Peyer's patch (tissue), 4 donors: ENCODE results near the gene IST1.

Experiments
- CTCF ChIP-seq, 6 experiments: fragments of 450-650 bp in 4 of 6; fragments of 200-600 bp in 2 of 6; sonication (generic) in 1 of 6; IDR thresholded peaks; one replicate each; pipeline ENCODE4 v1.5.1; 2017 to 2019; ENCODE audit warnings: antibody characterized with exemption in 6 of 6, mild to moderate bottlenecking in 3 of 6, moderate library complexity in 1 of 6
- POLR2A ChIP-seq, 2 donors: fragments of 450-650 bp; IDR thresholded peaks; one replicate each; pipeline ENCODE4 v1.5.1; 2017; ENCODE audit warnings: antibody characterized with exemption in 2 of 2, mild to moderate bottlenecking in 2 of 2, moderate library complexity in 2 of 2

GRCh38 chr16:71929048-71929447, 33.7 kb downstream of the IST1 start:
- TF ChIP-seq CTCF (IDR thresholded peaks at IDR 0.05) (no peak), POLR2A (IDR thresholded peaks at IDR 0.05) (no peak)
